ENCODE results near the gene RPP40. TPM values are rescaled to one million over a fixed set of nuclear protein-coding genes. Genes with fewer than 3 reads are reported as not detected.

Gene RPP40
- total RNA-seq, 1 experiment from 2014 or later = 15.9 TPM

- Histone ChIP-seq H3K36me3 (ENCODE audit: control insufficient read depth in 1 of 2, insufficient read depth in 2 of 2, low read length in 2 of 2) (no peaks in the 10 kb centered on the region), H3K27ac (ENCODE audit: low read depth, low read length) (no peak overlapping the region), H3K4me3 (replicated peaks in 1 of 2; ENCODE audit: low read depth in 1 of 2, low read length in 2 of 2) (no peak overlapping the region), H3K9me3 (ENCODE audit: control insufficient read depth in 1 of 2, insufficient read depth in 1 of 2, low read depth in 1 of 2, low read length in 2 of 2) (no peaks in the 10 kb centered on the region), H3K27me3 (ENCODE audit: insufficient read depth, low read length) (no peaks in the 10 kb centered on the region), H3K9me2 (ENCODE audit: insufficient read depth) (no peaks in the 10 kb centered on the region), H3K4me1 (ENCODE audit: control insufficient read depth in 1 of 2, insufficient read depth in 2 of 2, low read length in 2 of 2) (peaks cover 10 to 39% of the 10 kb centered on the region in 2 experiments; a peak in 3 of 4 replicates), H2AFZ (ENCODE audit: low read depth, low read length, poor library complexity, severe bottlenecking) (no peak overlapping the region), H3K4me2 (ENCODE audit: low read length) (no peak overlapping the region), H3K9ac (ENCODE audit: low read length) (no peak overlapping the region), H3K79me2 (ENCODE audit: insufficient read depth, low read length) (no peaks in the 10 kb centered on the region), H4K20me1 (ENCODE audit: insufficient read depth) (no peaks in the 10 kb centered on the region)
- RAD21 ChIA-PET (ENCODE audit: low non-redundant PET in 1 of 2, low total read pairs in 2 of 2, uncharacterized antibody in 2 of 2, unreplicated experiment in 2 of 2) = no interaction called here
- intact Hi-C loops (cut with micrococcal nuclease) = no loop called here
- DNase-seq (ENCODE audit: low read depth, low spot score) (no peak), ATAC-seq (no peak)
- TF ChIP-seq REST (IDR thresholded peaks at IDR 0.05; ENCODE audit: low read depth) (no peak), MAX (IDR thresholded peaks at IDR 0.05) (no peak), FOSL1 (IDR thresholded peaks at IDR 0.05; ENCODE audit: low read depth) (no peak), CEBPB (IDR thresholded peaks at IDR 0.05; ENCODE audit: low read depth) (no peak), SIN3A (IDR thresholded peaks at IDR 0.05; ENCODE audit: low read depth) (no peak), ZFX (IDR thresholded peaks at IDR 0.05) (no peak), EZH2 (IDR thresholded peaks at IDR 0.05) (no peak), POLR2AphosphoS5 (IDR thresholded peaks at IDR 0.05; ENCODE audit: low read depth, low read length) (no peak), ELF1 (IDR thresholded peaks at IDR 0.05; ENCODE audit: borderline replicate concordance, low read depth) (no peak), SRF (IDR thresholded peaks at IDR 0.05; ENCODE audit: low read depth) (no peak), POLR2A (IDR thresholded peaks at IDR 0.05; ENCODE audit: borderline replicate concordance, extremely low read depth, insufficient read depth, insufficient read length) (no peak), YY1 (IDR thresholded peaks at IDR 0.05; ENCODE audit: extremely low read depth, insufficient replicate concordance, low read depth, low read length) (no peak), ATF3 (IDR thresholded peaks at IDR 0.05) (no peak), EZH2phosphoT487 (IDR thresholded peaks at IDR 0.05; ENCODE audit: borderline replicate concordance) (no peak), RAD21 (IDR thresholded peaks at IDR 0.05; ENCODE audit: low read depth) (no peak), SP1 (IDR thresholded peaks at IDR 0.05; ENCODE audit: low read depth) (no peak), EGR1 (IDR thresholded peaks at IDR 0.05; ENCODE audit: low read depth) (no peak), ZNF274 (IDR thresholded peaks at IDR 0.05; ENCODE audit: low read depth, low read length) (no peak), JUND (IDR thresholded peaks at IDR 0.05) (no peak)
- TF ChIP-seq, protein P1, sequence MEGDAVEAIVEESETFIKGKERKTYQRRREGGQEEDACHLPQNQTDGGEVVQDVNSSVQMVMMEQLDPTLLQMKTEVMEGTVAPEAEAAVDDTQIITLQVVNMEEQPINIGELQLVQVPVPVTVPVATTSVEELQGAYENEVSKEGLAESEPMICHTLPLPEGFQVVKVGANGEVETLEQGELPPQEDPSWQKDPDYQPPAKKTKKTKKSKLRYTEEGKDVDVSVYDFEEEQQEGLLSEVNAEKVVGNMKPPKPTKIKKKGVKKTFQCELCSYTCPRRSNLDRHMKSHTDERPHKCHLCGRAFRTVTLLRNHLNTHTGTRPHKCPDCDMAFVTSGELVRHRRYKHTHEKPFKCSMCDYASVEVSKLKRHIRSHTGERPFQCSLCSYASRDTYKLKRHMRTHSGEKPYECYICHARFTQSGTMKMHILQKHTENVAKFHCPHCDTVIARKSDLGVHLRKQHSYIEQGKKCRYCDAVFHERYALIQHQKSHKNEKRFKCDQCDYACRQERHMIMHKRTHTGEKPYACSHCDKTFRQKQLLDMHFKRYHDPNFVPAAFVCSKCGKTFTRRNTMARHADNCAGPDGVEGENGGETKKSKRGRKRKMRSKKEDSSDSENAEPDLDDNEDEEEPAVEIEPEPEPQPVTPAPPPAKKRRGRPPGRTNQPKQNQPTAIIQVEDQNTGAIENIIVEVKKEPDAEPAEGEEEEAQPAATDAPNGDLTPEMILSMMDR (IDR thresholded peaks at IDR 0.05 in 2 of 3, conservative IDR thresholded peaks at IDR 0.05 in 1 of 3; ENCODE audit: borderline replicate concordance in 1 of 3, insufficient read depth in 1 of 3, low read depth in 2 of 3, low read length in 2 of 3) = no peak
- POLR2A ChIA-PET = interaction anchor here (0.6 kb wide), 1 partner anchor 25 kb away, joined by 3 read pairs; no protein-coding TSS in a partner anchor
- CTCF ChIA-PET = no interaction called here
- no TSS peak for BruUV-seq (replicated peaks)
These were observed 30.5 kb upstream of the RPP40 start for GRCh38 chr6:5034328-5034727.
